ENCODE results near the gene MAGIX. TPM values are rescaled to one million over a fixed set of nuclear protein-coding genes. Genes with fewer than 3 reads are reported as not detected.

MAGIX gene
- 1.2 and 1.8 TPM in 2 replicates for total RNA-seq

- Histone ChIP-seq H3K4me3 (ENCODE audit: insufficient read depth, low read length) (peak within 1 kb of the TSS; percentile 65), H3K27ac (ENCODE audit: low read depth, low read length) (no peak within 1 kb of the TSS), H3K4me2 (ENCODE audit: insufficient read depth, low read length) (peak within 1 kb of the TSS; percentile 69), H3K9me3 (ENCODE audit: low read depth, low read length) (no peaks in the 10 kb centered on the region), H4K20me1 (ENCODE audit: insufficient read depth, low read length) (no peaks in the 10 kb centered on the region), H3K27me3 (ENCODE audit: insufficient read depth, low read length) (no peaks in the 10 kb centered on the region), H2AFZ (ENCODE audit: low read length) (peak within 1 kb of the TSS; percentile 74), H3K79me2 (ENCODE audit: insufficient read depth, low read length) (no peaks in the 10 kb centered on the region), H3K36me3 (ENCODE audit: insufficient read depth, low read length) (no peaks in the 10 kb centered on the region), H3K4me1 (ENCODE audit: insufficient read depth, low read length) (peaks cover 9% of the 10 kb centered on the region)
- no peak for TF ChIP-seq CTCF (IDR thresholded peaks at IDR 0.05; ENCODE audit: extremely low read depth, low read depth, low read length)
- no peak for DNase-seq (ENCODE audit: insufficient read length, low spot score, missing footprints)
Measured at GRCh38 chrX:49162620-49163019, at the start of gene MAGIX. TSS of gene MAGIX (plus strand) at chrX:49162758. CDS start at chrX:49162890, 132 bp downstream.

GRCh38 chrX:49116076-49116475 is 46.5 kb upstream of the MAGIX start:
- H3K4me1 ChIP-seq (ENCODE audit: insufficient read depth, low read length), result no peaks in the 10 kb centered on the region
- no peaks in the 10 kb centered on the region for H3K27me3 ChIP-seq (ENCODE audit: insufficient read depth, low read length)
- H3K79me2 ChIP-seq (ENCODE audit: insufficient read depth, low read length), result no peaks in the 10 kb centered on the region
- no peaks in the 10 kb centered on the region for H4K20me1 ChIP-seq (ENCODE audit: insufficient read depth, low read length)
- no peak overlapping the region for H3K4me2 ChIP-seq (ENCODE audit: insufficient read depth, low read length)
- H3K4me3 ChIP-seq (ENCODE audit: insufficient read depth, low read length), result no peak overlapping the region
- no peak for TF ChIP-seq CTCF (IDR thresholded peaks at IDR 0.05; ENCODE audit: extremely low read depth, low read depth, low read length)
- peaks cover 17% of the 10 kb centered on the region for H3K36me3 ChIP-seq (ENCODE audit: insufficient read depth, low read length)
- no peak overlapping the region for H3K27ac ChIP-seq (ENCODE audit: low read depth, low read length)
- no peak overlapping the region for H2AFZ ChIP-seq (ENCODE audit: low read length)
- no peak for DNase-seq (ENCODE audit: insufficient read length, low spot score, missing footprints)
- no peaks in the 10 kb centered on the region for H3K9me3 ChIP-seq (ENCODE audit: low read depth, low read length)

GRCh38 chrX:49116716-49117115 is 45.8 kb upstream of the MAGIX start:
- Histone ChIP-seq H2AFZ (ENCODE audit: low read length) (no peak overlapping the region), H3K4me3 (ENCODE audit: insufficient read depth, low read length) (no peak overlapping the region), H3K27me3 (ENCODE audit: insufficient read depth, low read length) (no peaks in the 10 kb centered on the region), H3K4me1 (ENCODE audit: insufficient read depth, low read length) (no peaks in the 10 kb centered on the region), H3K4me2 (ENCODE audit: insufficient read depth, low read length) (no peak overlapping the region), H3K27ac (ENCODE audit: low read depth, low read length) (no peak overlapping the region), H3K9me3 (ENCODE audit: low read depth, low read length) (no peaks in the 10 kb centered on the region), H4K20me1 (ENCODE audit: insufficient read depth, low read length) (no peaks in the 10 kb centered on the region), H3K36me3 (ENCODE audit: insufficient read depth, low read length) (peaks cover 17% of the 10 kb centered on the region), H3K79me2 (ENCODE audit: insufficient read depth, low read length) (peaks cover 3% of the 10 kb centered on the region)
- TF ChIP-seq CTCF (IDR thresholded peaks at IDR 0.05; ENCODE audit: extremely low read depth, low read depth, low read length), result no peak
- DNase-seq (ENCODE audit: insufficient read length, low spot score, missing footprints), result no peak

GRCh38 chrX:49117581-49117980 is 45.0 kb upstream of the MAGIX start:
- H2AFZ ChIP-seq (ENCODE audit: low read length), result no peak overlapping the region
- H4K20me1 ChIP-seq (ENCODE audit: insufficient read depth, low read length), result no peaks in the 10 kb centered on the region
- peaks cover 11% of the 10 kb centered on the region for H3K79me2 ChIP-seq (ENCODE audit: insufficient read depth, low read length)
- peaks cover 9% of the 10 kb centered on the region for H3K36me3 ChIP-seq (ENCODE audit: insufficient read depth, low read length)
- DNase-seq (ENCODE audit: insufficient read length, low spot score, missing footprints), result no peak
- no peak overlapping the region for H3K4me2 ChIP-seq (ENCODE audit: insufficient read depth, low read length)
- no peak overlapping the region for H3K27ac ChIP-seq (ENCODE audit: low read depth, low read length)
- TF ChIP-seq CTCF (IDR thresholded peaks at IDR 0.05; ENCODE audit: extremely low read depth, low read depth, low read length), result no peak
- H3K4me1 ChIP-seq (ENCODE audit: insufficient read depth, low read length), result peaks cover 1% of the 10 kb centered on the region
- H3K4me3 ChIP-seq (ENCODE audit: insufficient read depth, low read length), result no peak overlapping the region
- no peaks in the 10 kb centered on the region for H3K27me3 ChIP-seq (ENCODE audit: insufficient read depth, low read length)
- no peaks in the 10 kb centered on the region for H3K9me3 ChIP-seq (ENCODE audit: low read depth, low read length)
